Naive thymus-derived CD4-positive, alpha-beta T cell (primary cell): ENCODE data around the gene OR4X1. TPM values are rescaled to one million over a fixed set of nuclear protein-coding genes. Genes with fewer than 3 reads are reported as not detected.
"Not testable (repeated sequence)": the region's sequence is repeated elsewhere in the genome, so short reads cannot be mapped to it uniquely, and the experiment has no call there.

ENCODE experiments used
- ATAC-seq: fragments of 150-1000 bp; cut with Tn5 transposase; 2 replicates; pipeline ENCODE4 v1.10.0; 2021; ENCODE audit warnings: mild to moderate bottlenecking, moderate library complexity
- CTCF ChIA-PET: fragments of 350-600 bp; sonication (Branson Sonifier 250); formaldehyde crosslinking; loops from one replicate; lab custom pipeline; 2021; ENCODE audit warnings: antibody characterized with exemption; lab: Charles Lee
- POLR2A ChIA-PET: fragments of 350-600 bp; sonication (Branson Sonifier 250); formaldehyde crosslinking; loops from one replicate; lab custom pipeline; 2021; ENCODE audit warnings: antibody characterized with exemption, inconsistent platforms; lab: Charles Lee
- DNase-seq, 9 donors: peaks; one replicate each; pipeline versions ENCODE4 v3.0.0 to v3.0.0-alpha.2; 2020 to 2022; ENCODE audit warnings: mixed read lengths in 1 of 9
- H3K27ac ChIP-seq: one replicate; pipeline ENCODE4 v1.7.0; 2013; ENCODE audit warnings: mild to moderate bottlenecking, low read depth, low read length, moderate library complexity
- H3K27me3 ChIP-seq, 2 donors: one replicate each; pipeline ENCODE4 v1.7.0; 2013; ENCODE audit warnings: low read length in 2 of 2, mild to moderate bottlenecking in 2 of 2, moderate library complexity in 2 of 2; ENCODE audit not compliant: control insufficient read depth in 2 of 2, insufficient read depth in 2 of 2
- H3K36me3 ChIP-seq, 3 experiments: 1 replicate in 2 of 3; 2 replicates in 1 of 3; pipeline ENCODE4 v1.7.0; 2013; ENCODE audit warnings: low read length in 3 of 3, mild to moderate bottlenecking in 3 of 3, moderate library complexity in 1 of 3; ENCODE audit not compliant: insufficient read depth in 3 of 3, control insufficient read depth in 2 of 3
- H3K4me1 ChIP-seq, 2 donors: one replicate each; pipeline ENCODE4 v1.7.0; 2013; ENCODE audit warnings: low read length in 2 of 2, mild to moderate bottlenecking in 2 of 2, moderate library complexity in 1 of 2; ENCODE audit not compliant: control insufficient read depth in 2 of 2, insufficient read depth in 2 of 2
- H3K4me3 ChIP-seq: 2 replicates; pipeline ENCODE4 v1.7.0; 2013; ENCODE audit warnings: mild to moderate bottlenecking, low read length
- H3K9me3 ChIP-seq, 3 experiments: 1 replicate in 2 of 3; 2 replicates in 1 of 3; pipeline ENCODE4 v1.7.0; 2013; ENCODE audit warnings: low read length in 3 of 3; ENCODE audit not compliant: control insufficient read depth in 2 of 3
- H3K27ac Mint-ChIP-seq, 9 donors: one replicate each; pipeline ENCODE4 v1.8.0; 2020 to 2022; ENCODE audit warnings: mixed read lengths in 9 of 9, mild to moderate bottlenecking in 8 of 9, moderate library complexity in 5 of 9, inconsistent platforms in 2 of 9
- H3K27me3 Mint-ChIP-seq, 5 donors: one replicate each; pipeline ENCODE4 v1.8.0; 2021 to 2022; ENCODE audit warnings: mixed read lengths in 5 of 5, mild to moderate bottlenecking in 1 of 5
- H3K36me3 Mint-ChIP-seq, 5 donors: one replicate each; pipeline ENCODE4 v1.8.0; 2020 to 2022; ENCODE audit warnings: mixed read lengths in 5 of 5, mild to moderate bottlenecking in 3 of 5, inconsistent platforms in 1 of 5
- H3K4me1 Mint-ChIP-seq, 7 donors: one replicate each; pipeline ENCODE4 v1.8.0; 2020 to 2022; ENCODE audit warnings: mixed read lengths in 7 of 7, mild to moderate bottlenecking in 3 of 7, inconsistent platforms in 1 of 7
- H3K4me3 Mint-ChIP-seq, 10 donors: one replicate each; pipeline ENCODE4 v1.8.0; 2020 to 2022; ENCODE audit warnings: mild to moderate bottlenecking in 10 of 10, mixed read lengths in 10 of 10, moderate library complexity in 6 of 10, inconsistent platforms in 2 of 10
- H3K9me3 Mint-ChIP-seq, 11 donors: one replicate each; pipeline ENCODE4 v1.8.0; 2020 to 2022; ENCODE audit warnings: mixed read lengths in 11 of 11, mild to moderate bottlenecking in 4 of 11, inconsistent platforms in 1 of 11, moderate library complexity in 1 of 11
- intact Hi-C, 2 donors: fragments of 100-400 bp; cut with micrococcal nuclease; formaldehyde crosslinking; loops; one replicate each; pipeline ENCODE4 v1.15.1; 2023
- polyA plus RNA-seq, 2 donors: library from polyadenylated mRNA; unstranded; fragments of 300-500 nt; fragmentation: Illumina TruSeq; gene quantifications; one replicate each; pipeline ENCODE4 v1.2.3, GENCODE V29; 2021
- total RNA-seq, 6 experiments: library from RNA in 5 of 6; stranded (reverse) in 5 of 6; gene quantifications; 1 replicate in 5 of 6; 2 replicates in 1 of 6; pipeline ENCODE4 v1.2.3 and lab custom pipeline; 2021 to 2026

OR4X1 gene
- total and polyA plus RNA-seq, 7 experiments from 2014 or later, result not detected

- no peak overlapping the region for H3K27ac ChIP-seq
- Mint-ChIP-seq H3K36me3 (no peaks in the 10 kb centered on the region), H3K27me3 (peaks cover 2 to 22% (median 10%) of the 10 kb centered on the region in 5 donors), H3K4me1 (peaks cover 0 to 9% (median 0%) of the 10 kb centered on the region in 7 donors), H3K4me3 (no peak overlapping the region), H3K27ac (no peak overlapping the region), H3K9me3 (peaks cover 0 to 6% (median 0%) of the 10 kb centered on the region in 11 donors)
- ChIA-PET POLR2A (interaction anchor here (0.6 to 0.8 kb wide), 2 partner anchors 117 to 451 kb away, joined by 3 read pairs; no protein-coding TSS in a partner anchor), CTCF (interaction anchor here (1.7 kb wide), 1 partner anchor 16 kb away, joined by 4 read pairs; no protein-coding TSS in a partner anchor)
- intact Hi-C loops, result loop anchor here (1.0 to 10.0 kb wide), 4 partner anchors 135 to 1689 kb away; no protein-coding TSS in a partner anchor
- no peaks in the 10 kb centered on the region for H3K27me3 ChIP-seq
- no peaks in the 10 kb centered on the region for H3K9me3 ChIP-seq
- H3K36me3 ChIP-seq, result no peaks in the 10 kb centered on the region
- H3K4me1 ChIP-seq, result no peaks in the 10 kb centered on the region
- ATAC-seq, result peak; percentile 62
- H3K4me3 ChIP-seq, result no peak overlapping the region
- peak in 8 of 9 donors; percentile 11 to 62 (median 52) for DNase-seq
Measured at GRCh38 chr11:48307760-48308386, 44.2 kb downstream of the OR4X1 start.

DNA sequence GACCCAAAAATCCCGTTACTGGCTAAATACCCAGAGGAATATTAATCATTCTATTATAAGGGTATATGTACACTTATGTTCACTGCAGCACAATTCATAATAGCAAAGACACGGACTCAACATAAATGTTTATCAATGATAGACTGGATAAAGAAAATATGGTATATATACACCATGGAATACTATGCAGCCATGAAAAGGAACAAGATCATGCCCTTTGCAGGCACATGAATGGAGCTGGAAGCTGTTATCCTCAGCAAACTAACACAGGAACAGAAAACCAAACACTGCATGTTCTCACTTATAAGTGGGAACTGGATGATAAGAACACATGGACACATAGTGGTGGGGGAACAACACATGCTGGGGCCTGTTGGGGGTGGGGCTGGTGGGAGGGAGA lies 49.9 kb downstream of the OR4X1 start:
- H3K27ac ChIP-seq, H3K4me3 ChIP-seq, H3K4me1 Mint-ChIP-seq, H3K36me3 Mint-ChIP-seq, CTCF ChIA-PET, intact Hi-C loops, H3K27ac Mint-ChIP-seq, ATAC-seq, H3K9me3 ChIP-seq, POLR2A ChIA-PET, H3K4me3 Mint-ChIP-seq, H3K4me1 ChIP-seq, H3K27me3 ChIP-seq, H3K36me3 ChIP-seq, DNase-seq: not testable (repeated sequence)
- Mint-ChIP-seq H3K27me3 (peaks cover 0 to 15% (median 4%) of the 10 kb centered on the region in 5 donors), H3K9me3 (peaks cover 4 to 24% (median 7%) of the 10 kb centered on the region in 11 donors)

Other genes with a start within 250 kb of the OR4X1 start
- not detected for gene OR4B1, start 47.1 kb upstream of the OR4X1 start, total RNA-seq
- gene OR4B1, start 47.1 kb upstream of the OR4X1 start, polyA plus RNA-seq, result not detected
- gene OR4X2, start 18.8 kb upstream of the OR4X1 start, total RNA-seq, result not detected
- gene OR4X2, start 18.8 kb upstream of the OR4X1 start, polyA plus RNA-seq, result not detected
- not detected for gene OR4S1, start 42.4 kb downstream of the OR4X1 start, total RNA-seq
- not detected for gene OR4S1, start 42.4 kb downstream of the OR4X1 start, polyA plus RNA-seq
- gene OR4C3, start 61.1 kb downstream of the OR4X1 start, total RNA-seq, result not detected
- gene OR4C3, start 61.1 kb downstream of the OR4X1 start, polyA plus RNA-seq, result not detected
- not detected for gene OR4C5, start 102.6 kb downstream of the OR4X1 start, total RNA-seq
- gene OR4C5, start 102.6 kb downstream of the OR4X1 start, polyA plus RNA-seq, result not detected
- gene OR4A47, start 224.9 kb downstream of the OR4X1 start, total RNA-seq, result not detected
- gene OR4A47, start 224.9 kb downstream of the OR4X1 start, polyA plus RNA-seq, result not detected